Measurements from ENCODE around the gene TMEM244. TPM values are rescaled to one million over a fixed set of nuclear protein-coding genes. Genes with fewer than 3 reads are reported as not detected.

Gene TMEM244
- total and polyA plus RNA-seq, 3 experiments from 2014 or later, result 0.44 to 3.2 TPM; not detected in 1

DNA sequence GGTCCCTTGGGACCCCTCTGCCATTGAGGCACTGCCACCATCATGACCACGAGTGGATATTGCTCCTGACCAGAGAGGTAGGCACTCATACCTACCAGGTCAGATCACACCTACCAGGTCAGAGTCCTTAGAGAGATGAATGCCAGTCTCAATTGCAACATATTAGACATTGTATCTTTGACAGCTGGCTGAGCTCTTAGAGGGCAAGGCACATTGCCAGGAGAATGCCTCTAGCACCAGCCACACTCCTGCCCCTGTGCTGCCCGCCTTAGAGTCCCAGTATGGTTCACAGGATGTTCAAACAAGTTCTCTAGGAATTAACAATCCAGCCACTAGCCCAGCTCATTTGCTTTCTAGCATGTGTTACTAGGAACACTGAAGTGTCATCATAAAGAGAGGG is 65.9 kb downstream of the TMEM244 start:
- no peak overlapping the region for H3K4me3 Mint-ChIP-seq
- no peaks in the 10 kb centered on the region for H3K9me3 Mint-ChIP-seq
- no peaks in the 10 kb centered on the region for H3K36me3 Mint-ChIP-seq
- Histone ChIP-seq H3K9me3 (ENCODE audit: low read length) (no peaks in the 10 kb centered on the region), H3K4me1 (ENCODE audit: insufficient read depth, low read length) (no peaks in the 10 kb centered on the region), H3K27ac (ENCODE audit: low read depth, low read length) (no peak overlapping the region), H3K27me3 (ENCODE audit: insufficient read depth, low read length, poor library complexity, severe bottlenecking) (no peaks in the 10 kb centered on the region), H3K36me3 (ENCODE audit: insufficient read depth, low read length) (no peaks in the 10 kb centered on the region), H3K4me3 (ENCODE audit: low read length) (no peak overlapping the region)
- H3K27me3 Mint-ChIP-seq, result peaks cover 11 to 14% of the 10 kb centered on the region in 2 donors
- CTCF ChIA-PET, result no interaction called here
- no peak for DNase-seq
- peaks cover 4 to 7% (median 7%) of the 10 kb centered on the region in 3 donors for H3K4me1 Mint-ChIP-seq
- no peak overlapping the region for H3K27ac Mint-ChIP-seq
- POLR2A ChIA-PET, result interaction anchor here (0.8 kb wide), 1 partner anchor 16 kb away, joined by 4 read pairs; no protein-coding TSS in a partner anchor

DNA sequence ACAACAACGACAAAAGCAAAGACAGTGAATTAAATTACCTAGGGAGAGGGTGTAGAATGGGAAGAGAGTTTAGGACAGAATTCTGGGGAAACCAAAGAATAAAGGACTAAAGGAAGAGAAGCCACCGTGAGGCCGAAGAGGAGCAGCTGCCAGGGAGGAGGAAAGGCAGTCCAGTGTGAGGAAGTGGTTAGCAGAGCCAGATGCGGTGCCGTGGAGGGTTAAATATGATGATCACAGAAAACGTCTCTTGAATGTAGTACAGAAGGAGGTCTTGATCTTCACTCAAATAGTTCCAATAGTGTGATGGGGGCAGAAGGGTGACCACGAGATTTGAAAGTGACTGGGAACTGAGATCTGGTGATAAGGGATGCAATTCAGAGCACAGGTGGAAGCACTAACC is 67.7 kb downstream of the TMEM244 start:
- no peaks in the 10 kb centered on the region for H3K9me3 Mint-ChIP-seq
- CTCF ChIA-PET, result no interaction called here
- no peak overlapping the region for H3K27ac Mint-ChIP-seq
- Histone ChIP-seq H3K36me3 (ENCODE audit: insufficient read depth, low read length) (no peaks in the 10 kb centered on the region), H3K4me3 (ENCODE audit: low read length) (no peak overlapping the region), H3K4me1 (ENCODE audit: insufficient read depth, low read length) (no peaks in the 10 kb centered on the region), H3K9me3 (ENCODE audit: low read length) (no peaks in the 10 kb centered on the region), H3K27ac (ENCODE audit: low read depth, low read length) (no peak overlapping the region), H3K27me3 (ENCODE audit: insufficient read depth, low read length, poor library complexity, severe bottlenecking) (no peaks in the 10 kb centered on the region)
- H3K36me3 Mint-ChIP-seq, result no peaks in the 10 kb centered on the region
- POLR2A ChIA-PET, result no interaction called here
- H3K4me1 Mint-ChIP-seq, result peaks cover 4 to 7% (median 7%) of the 10 kb centered on the region in 3 donors
- peaks cover 11 to 17% of the 10 kb centered on the region in 2 donors for H3K27me3 Mint-ChIP-seq
- no peak overlapping the region for H3K4me3 Mint-ChIP-seq
- no peak for DNase-seq

DNA sequence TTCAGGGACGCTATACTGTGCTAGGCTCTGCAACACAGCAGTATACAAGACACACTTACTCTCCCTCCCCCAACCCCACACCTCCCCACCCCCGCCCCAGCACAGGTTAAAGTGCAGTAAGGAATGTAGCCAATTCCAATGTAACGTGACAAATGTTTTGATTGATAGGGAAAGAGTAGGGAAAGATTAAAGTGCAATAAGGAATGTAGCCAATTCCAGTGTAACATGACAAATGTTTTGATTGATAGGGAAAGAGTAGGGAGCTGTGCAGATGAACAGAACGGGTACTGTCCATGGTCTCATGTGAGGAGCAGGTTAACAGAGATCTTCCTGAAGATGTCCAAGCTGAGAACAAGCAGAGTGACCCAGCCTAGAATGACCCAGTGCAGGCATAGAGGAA is 69.1 kb downstream of the TMEM244 start:
- no peaks in the 10 kb centered on the region for H3K9me3 ChIP-seq (ENCODE audit: low read length)
- H3K9me3 Mint-ChIP-seq, result no peaks in the 10 kb centered on the region
- H3K27ac Mint-ChIP-seq, result no peak overlapping the region
- no peak overlapping the region for H3K27ac ChIP-seq (ENCODE audit: low read depth, low read length)
- peaks cover 4 to 7% (median 7%) of the 10 kb centered on the region in 3 donors for H3K4me1 Mint-ChIP-seq
- no peaks in the 10 kb centered on the region for H3K27me3 ChIP-seq (ENCODE audit: insufficient read depth, low read length, poor library complexity, severe bottlenecking)
- no peak overlapping the region for H3K4me3 Mint-ChIP-seq
- POLR2A ChIA-PET, result no interaction called here
- no peaks in the 10 kb centered on the region for H3K4me1 ChIP-seq (ENCODE audit: insufficient read depth, low read length)
- H3K36me3 Mint-ChIP-seq, result no peaks in the 10 kb centered on the region
- CTCF ChIA-PET, result no interaction called here
- DNase-seq, result no peak
- H3K27me3 Mint-ChIP-seq, result peaks cover 11 to 17% of the 10 kb centered on the region in 2 donors
- no peak overlapping the region for H3K4me3 ChIP-seq (ENCODE audit: low read length)
- H3K36me3 ChIP-seq (ENCODE audit: insufficient read depth, low read length), result no peaks in the 10 kb centered on the region

DNA sequence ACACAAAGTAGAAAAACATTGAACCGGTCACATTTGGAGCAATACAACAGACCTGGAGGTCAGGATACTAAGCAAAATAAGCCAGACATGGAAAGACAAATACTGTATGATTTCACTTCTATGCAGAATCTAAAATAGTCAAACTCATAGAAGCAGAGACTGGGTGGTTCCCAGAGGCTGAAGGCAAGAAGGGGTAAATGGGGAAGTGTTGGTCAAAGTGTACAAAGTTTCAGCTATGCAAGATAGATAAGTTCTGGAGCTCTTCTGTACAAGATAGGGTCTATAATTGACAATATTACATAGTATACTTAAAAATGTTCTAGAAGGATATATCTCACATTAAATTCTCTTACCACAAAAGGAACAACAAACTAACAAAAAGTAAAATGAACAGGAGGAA is 70.3 kb downstream of the TMEM244 start:
- Mint-ChIP-seq H3K4me1 (peaks cover 4 to 7% (median 7%) of the 10 kb centered on the region in 3 donors), H3K27ac (no peak overlapping the region), H3K4me3 (no peak overlapping the region), H3K9me3 (no peaks in the 10 kb centered on the region), H3K27me3 (peaks cover 11 to 17% of the 10 kb centered on the region in 2 donors), H3K36me3 (no peaks in the 10 kb centered on the region)
- ChIA-PET CTCF (interaction anchor here (1.6 kb wide), 1 partner anchor 14 kb away, joined by 4 read pairs; no protein-coding TSS in a partner anchor), POLR2A (no interaction called here)
- Histone ChIP-seq H3K9me3 (ENCODE audit: low read length) (no peaks in the 10 kb centered on the region), H3K27ac (ENCODE audit: low read depth, low read length) (no peak overlapping the region), H3K4me1 (ENCODE audit: insufficient read depth, low read length) (no peaks in the 10 kb centered on the region), H3K27me3 (ENCODE audit: insufficient read depth, low read length, poor library complexity, severe bottlenecking) (no peaks in the 10 kb centered on the region), H3K4me3 (ENCODE audit: low read length) (no peak overlapping the region), H3K36me3 (ENCODE audit: insufficient read depth, low read length) (no peaks in the 10 kb centered on the region)
- DNase-seq, result no peak

DNA sequence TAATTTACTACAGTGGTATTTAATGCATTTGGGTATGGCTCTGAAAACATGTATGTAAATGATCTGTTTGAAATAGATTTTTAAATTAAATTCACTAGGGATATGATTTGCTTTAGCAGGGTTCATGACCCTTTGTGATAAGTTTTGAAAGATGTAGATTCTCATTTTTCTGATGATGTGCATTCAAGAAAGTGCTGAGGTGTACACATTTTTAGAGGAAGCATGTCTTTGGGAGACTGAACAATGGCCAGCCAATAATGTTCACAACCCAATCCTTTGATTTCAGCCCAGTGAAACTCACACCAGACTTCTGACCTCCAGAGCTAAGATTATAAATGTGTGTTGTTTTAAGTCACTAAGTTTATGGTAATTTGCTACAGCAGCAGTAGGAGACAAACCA is 71.1 kb downstream of the TMEM244 start:
- H3K27me3 ChIP-seq (ENCODE audit: insufficient read depth, low read length, poor library complexity, severe bottlenecking), result no peaks in the 10 kb centered on the region
- H3K36me3 Mint-ChIP-seq, result no peaks in the 10 kb centered on the region
- no peak overlapping the region for H3K27ac Mint-ChIP-seq
- no peaks in the 10 kb centered on the region for H3K36me3 ChIP-seq (ENCODE audit: insufficient read depth, low read length)
- H3K9me3 Mint-ChIP-seq, result no peaks in the 10 kb centered on the region
- H3K4me3 ChIP-seq (ENCODE audit: low read length), result no peak overlapping the region
- no peaks in the 10 kb centered on the region for H3K9me3 ChIP-seq (ENCODE audit: low read length)
- peaks cover 11 to 15% of the 10 kb centered on the region in 2 donors for H3K27me3 Mint-ChIP-seq
- no peak overlapping the region for H3K27ac ChIP-seq (ENCODE audit: low read depth, low read length)
- no peak overlapping the region for H3K4me3 Mint-ChIP-seq
- H3K4me1 ChIP-seq (ENCODE audit: insufficient read depth, low read length), result no peaks in the 10 kb centered on the region
- ChIA-PET POLR2A (no interaction called here), CTCF (interaction anchor here (1.6 kb wide), 1 partner anchor 13 kb away, joined by 4 read pairs; no protein-coding TSS in a partner anchor)
- no peak for DNase-seq
- peaks cover 4 to 7% (median 7%) of the 10 kb centered on the region in 3 donors for H3K4me1 Mint-ChIP-seq

DNA sequence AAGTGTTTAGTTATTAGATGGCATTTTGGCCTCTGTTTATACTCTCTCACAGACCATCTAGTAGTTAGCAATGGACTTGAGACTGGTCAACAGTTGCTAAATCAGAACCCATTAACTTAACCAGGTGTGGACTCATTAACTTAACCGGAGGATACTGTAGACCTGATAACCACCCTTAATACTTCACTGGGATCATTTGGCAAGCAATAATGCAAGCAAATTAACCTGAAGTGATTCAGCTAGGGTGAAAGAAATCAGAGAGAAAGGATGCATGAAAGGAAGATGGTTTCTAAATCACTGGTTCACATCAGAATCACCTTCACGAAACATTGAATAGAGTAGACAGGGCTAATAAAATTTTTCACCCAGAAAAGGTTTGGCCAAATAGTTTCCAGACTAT is 73.3 kb downstream of the TMEM244 start:
- Mint-ChIP-seq H3K9me3 (no peaks in the 10 kb centered on the region), H3K4me3 (no peak overlapping the region), H3K27me3 (peaks cover 5 to 12% of the 10 kb centered on the region in 2 donors), H3K36me3 (peaks cover 0 to 1% (median 0%) of the 10 kb centered on the region in 3 donors), H3K27ac (no peak overlapping the region), H3K4me1 (no peaks in the 10 kb centered on the region)
- no peak overlapping the region for H3K4me3 ChIP-seq (ENCODE audit: low read length)
- H3K4me1 ChIP-seq (ENCODE audit: insufficient read depth, low read length), result no peaks in the 10 kb centered on the region
- no peaks in the 10 kb centered on the region for H3K27me3 ChIP-seq (ENCODE audit: insufficient read depth, low read length, poor library complexity, severe bottlenecking)
- no peak overlapping the region for H3K27ac ChIP-seq (ENCODE audit: low read depth, low read length)
- H3K36me3 ChIP-seq (ENCODE audit: insufficient read depth, low read length), result no peaks in the 10 kb centered on the region
- CTCF ChIA-PET, result no interaction called here
- no peak for DNase-seq
- POLR2A ChIA-PET, result no interaction called here
- no peaks in the 10 kb centered on the region for H3K9me3 ChIP-seq (ENCODE audit: low read length)

DNA sequence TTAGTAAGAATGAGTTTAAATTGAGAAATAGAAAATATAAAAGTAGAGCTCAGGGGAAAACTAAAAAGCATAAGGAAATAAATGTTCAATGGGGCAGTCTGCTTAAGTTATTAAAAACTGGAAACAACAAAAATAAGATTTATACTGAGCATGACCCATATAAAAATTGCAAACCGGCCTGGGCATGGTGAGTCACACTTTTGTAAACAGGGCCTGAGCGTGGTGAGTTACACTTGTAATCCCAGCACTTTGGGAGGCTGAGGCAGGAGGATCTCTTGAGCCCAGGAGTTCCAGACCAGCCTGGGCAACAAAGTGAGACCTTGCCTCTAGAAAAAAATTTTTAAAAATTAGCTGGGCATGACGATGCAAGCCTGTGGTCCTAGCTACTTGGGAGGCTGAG is 74.6 kb downstream of the TMEM244 start:
- Histone ChIP-seq H3K27me3 (ENCODE audit: insufficient read depth, low read length, poor library complexity, severe bottlenecking) (no peaks in the 10 kb centered on the region), H3K4me3 (ENCODE audit: low read length) (no peak overlapping the region), H3K27ac (ENCODE audit: low read depth, low read length) (no peak overlapping the region), H3K9me3 (ENCODE audit: low read length) (no peaks in the 10 kb centered on the region), H3K36me3 (ENCODE audit: insufficient read depth, low read length) (no peaks in the 10 kb centered on the region), H3K4me1 (ENCODE audit: insufficient read depth, low read length) (no peaks in the 10 kb centered on the region)
- H3K4me1 Mint-ChIP-seq, result no peaks in the 10 kb centered on the region
- no peak for DNase-seq
- H3K27ac Mint-ChIP-seq, result no peak overlapping the region
- H3K9me3 Mint-ChIP-seq, result no peaks in the 10 kb centered on the region
- ChIA-PET POLR2A (no interaction called here), CTCF (interaction anchor here (1.2 kb wide), 1 partner anchor 11 kb away, joined by 4 read pairs; no protein-coding TSS in a partner anchor)
- H3K4me3 Mint-ChIP-seq, result no peak overlapping the region
- peaks cover 0 to 22% of the 10 kb centered on the region in 2 donors for H3K27me3 Mint-ChIP-seq
- H3K36me3 Mint-ChIP-seq, result peaks cover 0 to 4% (median 0%) of the 10 kb centered on the region in 3 donors

DNA sequence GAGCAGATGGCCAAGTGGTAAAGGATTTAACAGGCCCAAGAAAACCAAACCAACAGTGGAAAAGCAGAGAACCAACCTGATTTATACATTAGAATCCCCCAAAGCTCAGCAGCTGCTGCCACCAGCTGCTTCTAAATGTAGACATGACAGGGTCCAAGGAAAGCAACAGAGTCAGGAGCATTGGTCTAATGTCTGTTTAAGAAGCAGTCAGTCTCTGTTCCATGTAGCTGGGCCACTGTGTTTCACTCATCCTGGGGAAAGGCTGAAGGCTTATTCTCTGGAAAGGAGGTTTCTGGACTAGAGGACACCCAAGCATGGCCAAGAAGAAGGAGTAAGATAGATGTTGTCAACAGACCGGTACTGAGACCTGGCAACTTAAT is 75.4 kb downstream of the TMEM244 start:
- no peaks in the 10 kb centered on the region for H3K36me3 ChIP-seq (ENCODE audit: insufficient read depth, low read length)
- H3K27me3 ChIP-seq (ENCODE audit: insufficient read depth, low read length, poor library complexity, severe bottlenecking), result no peaks in the 10 kb centered on the region
- H3K27ac ChIP-seq (ENCODE audit: low read depth, low read length), result no peak overlapping the region
- H3K4me1 ChIP-seq (ENCODE audit: insufficient read depth, low read length), result no peaks in the 10 kb centered on the region
- H3K4me3 Mint-ChIP-seq, result no peak overlapping the region
- peaks cover 0 to 3% (median 0%) of the 10 kb centered on the region in 5 donors for H3K9me3 Mint-ChIP-seq
- CTCF ChIA-PET, result interaction anchor here (1.2 kb wide), 1 partner anchor 10 kb away, joined by 4 read pairs; no protein-coding TSS in a partner anchor
- no peak overlapping the region for H3K4me3 ChIP-seq (ENCODE audit: low read length)
- DNase-seq, result no peak
- no peak overlapping the region for H3K27ac Mint-ChIP-seq
- peaks cover 0 to 4% (median 0%) of the 10 kb centered on the region in 3 donors for H3K36me3 Mint-ChIP-seq
- H3K9me3 ChIP-seq (ENCODE audit: low read length), result no peaks in the 10 kb centered on the region
- peaks cover 0 to 28% of the 10 kb centered on the region in 2 donors for H3K27me3 Mint-ChIP-seq
- H3K4me1 Mint-ChIP-seq, result no peaks in the 10 kb centered on the region
- POLR2A ChIA-PET, result no interaction called here
